ENCODE data around the gene TRIM14.
"Not testable (repeated sequence)": the region's sequence is repeated elsewhere in the genome, so short reads cannot be mapped to it uniquely, and the experiment has no call there.

Gene TRIM14

DNA sequence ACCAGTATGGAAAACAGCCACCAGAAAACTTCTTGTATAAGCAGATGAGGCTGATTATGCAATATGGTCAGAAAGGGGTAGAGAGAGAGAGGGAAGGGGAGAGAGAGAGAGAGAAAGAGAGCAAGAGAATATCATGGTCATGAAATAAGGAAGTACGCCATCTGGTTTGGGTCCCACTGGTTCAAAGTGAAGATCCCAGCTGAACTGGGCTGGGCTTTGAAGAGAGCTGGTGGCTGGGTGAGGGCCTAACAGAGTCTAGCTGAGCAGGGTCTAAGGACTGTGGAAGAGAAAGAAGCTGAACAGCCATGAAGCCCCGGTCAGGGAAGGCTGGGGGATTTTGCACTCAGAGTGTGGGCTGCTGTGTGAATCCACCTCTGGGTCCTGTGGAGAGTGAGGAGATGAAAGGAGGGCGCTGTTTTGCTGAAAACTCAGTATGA is 14.6 kb downstream of the TRIM14 start:
- DNase-seq: no peak

DNA sequence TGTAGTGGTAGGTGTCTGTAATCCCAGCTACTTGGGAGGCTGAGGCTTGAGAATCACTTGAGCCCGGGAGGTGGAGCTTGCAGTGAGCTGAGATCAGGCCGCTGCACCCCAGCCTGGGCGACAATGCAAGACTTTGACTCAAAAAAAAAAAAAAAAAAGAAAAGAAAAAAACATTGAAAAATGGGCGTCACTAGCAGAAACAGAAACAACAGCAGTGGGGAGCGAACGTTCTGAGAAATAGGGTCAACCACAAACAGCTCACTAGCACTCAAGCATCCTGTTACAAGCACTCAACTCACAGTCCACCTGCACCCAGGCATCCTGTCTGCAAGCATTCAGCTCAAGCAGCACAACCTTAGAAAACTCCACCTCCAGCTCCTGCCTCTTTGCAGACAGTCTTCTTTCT is 17.2 kb downstream of the TRIM14 start:
- DNase-seq: peak; percentile 82

- no peak for DNase-seq
Observed at GRCh38 chr9:98101416-98101815, 17.6 kb downstream of the TRIM14 start.

- no peak for DNase-seq
Observed at GRCh38 chr9:98100456-98100855, 18.6 kb downstream of the TRIM14 start.

- no peak for DNase-seq
Observed at GRCh38 chr9:98099898-98100297, 19.1 kb downstream of the TRIM14 start.

- DNase-seq: no peak
Observed at GRCh38 chr9:98099346-98099745, 19.7 kb downstream of the TRIM14 start.

DNA sequence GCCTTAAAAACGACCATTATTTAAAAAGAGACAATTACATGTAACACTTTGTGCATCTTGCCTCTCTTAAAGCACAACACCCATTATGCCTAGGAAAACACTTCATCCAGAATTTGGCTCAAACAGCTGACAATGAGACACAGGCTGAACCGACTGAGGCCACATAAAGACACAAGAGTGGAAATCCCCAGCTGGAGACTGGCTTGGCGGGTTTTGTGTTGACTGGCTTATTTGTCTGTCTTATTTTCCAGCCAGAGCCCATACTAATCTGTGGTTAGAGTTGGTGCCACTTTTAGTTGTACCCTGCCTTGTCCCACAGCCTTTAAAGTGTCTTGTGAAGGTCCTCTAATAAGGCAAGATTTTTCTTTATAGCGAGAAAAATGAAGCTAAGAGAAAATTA is 21.2 kb downstream of the TRIM14 start:
- peak; percentile 57 for DNase-seq

DNA sequence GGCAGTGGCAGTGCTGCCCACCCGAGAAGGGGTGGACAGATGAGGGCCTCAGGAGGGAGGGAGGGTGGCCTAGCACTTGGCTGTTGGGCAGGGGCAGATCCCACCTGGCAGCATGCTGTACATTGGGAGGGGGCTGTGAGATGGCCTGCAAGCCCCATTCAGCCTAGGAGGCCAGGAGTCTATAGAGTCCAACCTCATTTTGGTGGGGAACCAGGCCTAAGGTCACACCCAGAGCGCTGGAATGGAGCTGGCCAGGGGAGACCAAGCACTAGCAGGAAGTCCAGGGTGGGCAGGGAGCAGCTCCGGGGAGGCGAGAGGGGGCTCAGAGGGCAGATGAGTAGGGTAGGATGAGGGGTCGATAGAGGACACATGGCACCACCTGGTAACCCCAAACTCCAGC is 22.9 kb downstream of the TRIM14 start:
- DNase-seq: no peak

GRCh38 chr9:98095401-98095800 is 23.6 kb downstream of the TRIM14 start:
- DNase-seq: no peak

- DNase-seq: no peak
Observed at GRCh38 chr9:98094851-98095250, 24.2 kb downstream of the TRIM14 start.

GRCh38 chr9:98094316-98094715 is 24.7 kb downstream of the TRIM14 start:
- no peak for DNase-seq

DNA sequence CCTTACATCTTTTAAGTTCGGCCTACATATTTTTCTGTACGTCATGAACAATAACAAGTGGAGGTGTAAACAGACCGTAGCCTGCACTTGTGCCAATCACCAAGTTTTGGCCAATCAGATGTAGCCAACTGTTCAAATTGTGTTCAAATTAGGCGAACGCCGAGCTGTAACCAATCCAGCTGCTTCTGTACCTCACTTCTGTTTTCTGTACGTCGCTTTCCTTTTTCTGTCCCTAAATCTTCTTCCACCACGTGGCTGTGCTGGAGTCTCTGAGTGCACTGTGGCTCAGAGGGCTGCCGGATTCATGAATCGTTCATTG is 26.4 kb downstream of the TRIM14 start:
- no peak for DNase-seq

- no peak for DNase-seq
Observed at GRCh38 chr9:98091735-98092612, 27.0 kb downstream of the TRIM14 start.

GRCh38 chr9:98090674-98091073 is 28.3 kb downstream of the TRIM14 start:
- not testable (repeated sequence) for DNase-seq

DNA sequence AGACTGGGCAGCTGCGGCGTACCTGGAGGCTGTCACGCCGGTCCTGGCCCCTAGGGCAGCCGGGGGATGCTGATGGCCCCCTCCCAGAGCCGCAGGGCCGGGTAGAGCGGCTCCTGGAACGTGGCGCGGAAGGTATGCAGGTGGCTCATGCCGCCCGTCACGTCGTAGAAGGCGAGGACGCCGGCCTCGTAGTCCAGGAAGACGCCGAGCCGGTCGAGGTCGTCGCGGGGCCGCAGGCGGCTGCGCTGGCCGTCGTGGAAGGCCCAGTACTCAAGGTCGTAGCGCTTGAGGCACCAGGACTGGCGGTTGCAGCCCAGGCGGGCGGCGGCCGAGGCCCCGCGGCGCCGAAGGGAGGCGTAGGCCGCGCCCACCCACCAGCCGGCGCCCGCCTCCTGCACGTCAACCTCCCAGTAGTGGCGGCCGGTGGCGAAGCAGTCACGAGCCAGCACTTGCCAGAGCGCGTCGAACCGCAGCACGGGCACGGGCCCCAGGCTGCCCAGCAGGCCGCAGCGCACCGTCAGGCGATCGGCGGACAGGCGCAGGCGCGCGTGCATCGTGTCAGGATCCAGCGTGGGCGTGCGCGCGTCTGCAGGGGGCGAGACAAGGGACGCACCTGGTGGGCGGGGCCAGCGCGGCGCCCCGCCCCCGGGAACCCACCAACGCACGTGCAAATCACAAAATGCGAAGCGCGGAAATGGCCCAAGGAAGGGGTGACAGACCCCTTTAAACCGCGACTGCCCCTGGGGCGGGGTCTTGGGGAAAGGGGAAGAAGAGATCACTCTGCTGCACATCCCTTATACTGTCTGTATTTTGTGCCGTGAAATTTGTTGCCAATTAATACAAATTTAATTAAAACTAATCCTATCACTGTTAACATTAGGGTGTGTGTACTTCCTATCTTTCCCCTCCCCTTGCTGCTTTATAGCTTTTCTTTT is 31.3 kb downstream of the TRIM14 start:
- DNase-seq: no peak

- no peak for DNase-seq
Observed at GRCh38 chr9:98086461-98086860, 32.6 kb downstream of the TRIM14 start.

DNA sequence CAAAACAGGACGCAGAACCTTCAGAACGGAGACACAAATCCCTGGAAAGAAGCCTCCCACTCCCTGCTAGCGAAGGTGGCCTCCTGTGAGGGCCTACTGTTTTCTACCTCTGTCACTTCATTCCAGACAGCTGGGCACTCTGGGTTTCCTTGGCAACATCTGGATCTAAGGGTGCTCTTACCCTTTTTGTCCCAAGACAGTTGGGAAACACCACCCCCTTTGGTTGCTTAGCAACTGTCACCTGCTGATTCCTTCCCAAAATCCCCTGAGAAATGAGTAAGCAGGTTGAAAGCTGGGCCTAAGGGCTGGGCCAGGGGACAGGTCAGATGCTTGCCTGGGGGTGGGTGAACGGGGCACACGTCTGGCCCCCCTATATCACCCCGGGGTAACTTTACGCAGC is 33.1 kb downstream of the TRIM14 start:
- no peak for DNase-seq

DNA sequence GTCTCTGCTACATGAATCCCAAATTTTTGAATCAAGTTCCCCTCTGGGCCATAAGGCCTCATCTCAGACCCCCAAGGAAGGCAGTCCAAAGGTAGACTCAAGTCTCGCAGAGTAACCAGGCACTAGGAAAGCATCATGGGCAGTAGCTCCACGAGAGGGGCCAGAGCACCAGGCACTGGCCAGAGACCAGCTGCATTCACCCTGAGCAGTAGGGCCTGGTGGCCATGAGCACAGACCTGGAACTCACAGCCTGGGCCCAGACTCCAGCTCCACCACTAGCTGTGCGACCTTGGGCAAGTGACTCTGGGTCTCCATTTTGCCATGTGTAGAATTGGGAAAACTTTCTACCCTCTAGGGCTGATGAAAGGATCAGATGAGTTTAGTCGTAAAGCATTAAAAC is 34.0 kb downstream of the TRIM14 start:
- DNase-seq: no peak

- no peak for DNase-seq
Observed at GRCh38 chr9:98084396-98084795, 34.6 kb downstream of the TRIM14 start.

- no peak for DNase-seq
Observed at GRCh38 chr9:98083566-98084183, 35.3 kb downstream of the TRIM14 start.

- no peak for DNase-seq
Observed at GRCh38 chr9:98083061-98083501, 35.9 kb downstream of the TRIM14 start.

DNA sequence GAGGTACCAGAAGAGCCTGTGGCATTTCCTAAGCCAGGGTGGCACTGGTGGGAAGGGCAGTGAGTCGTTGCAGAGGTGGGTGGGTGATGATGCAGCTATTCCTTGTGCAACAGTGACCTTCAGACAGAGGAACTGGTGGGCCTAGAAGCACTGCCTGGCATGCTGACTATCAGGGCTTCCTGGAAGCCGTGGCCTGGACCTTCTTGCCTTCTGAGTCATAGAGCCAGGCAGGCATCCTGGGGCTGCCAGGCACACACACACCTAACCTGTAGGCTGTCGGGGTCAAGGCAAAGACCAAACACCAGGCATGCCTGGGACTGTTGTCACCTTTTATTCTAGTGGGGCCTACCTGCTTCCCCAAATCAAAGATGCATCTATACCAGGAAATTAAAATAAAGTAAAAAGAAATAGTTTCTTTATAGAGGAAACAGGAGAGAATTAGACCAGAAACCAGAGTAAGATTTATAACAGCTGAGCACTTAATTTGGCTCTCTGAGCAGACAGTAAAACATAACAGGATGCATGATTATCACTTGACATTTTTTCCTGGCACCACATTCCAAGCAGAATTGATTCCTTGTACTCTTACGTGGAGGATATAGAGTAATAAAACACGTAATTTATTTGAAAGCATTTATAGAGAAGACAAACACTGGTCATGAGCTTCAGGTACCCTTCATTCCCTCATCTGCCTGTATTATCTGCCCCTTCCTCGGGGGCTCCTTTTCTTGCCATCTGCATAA is 37.4 kb downstream of the TRIM14 start:
- peak; percentile 74 for DNase-seq

DNA sequence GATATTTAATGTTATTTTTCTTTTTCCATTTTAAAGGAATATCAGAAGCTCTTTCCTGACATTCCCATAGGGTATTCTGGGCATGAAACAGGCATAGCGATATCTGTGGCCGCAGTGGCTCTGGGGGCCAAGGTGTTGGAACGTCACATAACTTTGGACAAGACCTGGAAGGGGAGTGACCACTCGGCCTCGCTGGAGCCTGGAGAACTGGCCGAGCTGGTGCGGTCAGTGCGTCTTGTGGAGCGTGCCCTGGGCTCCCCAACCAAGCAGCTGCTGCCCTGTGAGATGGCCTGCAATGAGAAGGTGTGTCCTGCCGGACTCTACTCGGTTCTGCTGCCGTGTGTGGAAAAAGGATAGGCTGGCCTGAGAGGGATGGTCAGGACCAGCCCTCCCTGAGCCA is 38.2 kb downstream of the TRIM14 start:
- no peak for DNase-seq
